BLaER1 treated with 17β-estradiol and CSF1 and Interleukin-3, amounts not matched to agents 10 nM and 100 nM (cell line): ENCODE data around the gene VTI1A.
"Not testable (repeated sequence)": the region's sequence is repeated elsewhere in the genome, so short reads cannot be mapped to it uniquely, and the experiment has no call there.

ENCODE experiments used
- H3K27ac ChIP-seq, 11 experiments: shearing (Covaris generic); formaldehyde crosslinking; 2 replicates each; pipeline ENCODE4 v1.8.1; 2022
- H3K27me3 ChIP-seq, 11 experiments: shearing (Covaris generic); formaldehyde crosslinking; 2 replicates each; pipeline ENCODE4 v1.8.1; 2022
- H3K36me3 ChIP-seq, 11 experiments: shearing (Covaris generic); formaldehyde crosslinking; 2 replicates each; pipeline ENCODE4 v1.8.1; 2022
- H3K4me1 ChIP-seq, 10 experiments: shearing (Covaris generic); formaldehyde crosslinking; 2 replicates each; pipeline ENCODE4 v1.8.1; 2022
- H3K4me2 ChIP-seq, 11 experiments: shearing (Covaris generic); formaldehyde crosslinking; 2 replicates each; pipeline ENCODE4 v1.8.1; 2022
- H3K4me3 ChIP-seq, 10 experiments: shearing (Covaris generic); formaldehyde crosslinking; 2 replicates each; pipeline ENCODE4 v1.8.1; 2022
- H3K9ac ChIP-seq, 11 experiments: shearing (Covaris generic); formaldehyde crosslinking; 2 replicates each; pipeline ENCODE4 v1.8.1; 2022
- H3K9me3 ChIP-seq, 11 experiments: shearing (Covaris generic); formaldehyde crosslinking; replicated peaks in 1 of 11; 2 replicates each; pipeline ENCODE4 v1.8.1; 2022
- H4K20me1 ChIP-seq, 11 experiments: shearing (Covaris generic); formaldehyde crosslinking; 2 replicates each; pipeline ENCODE4 v1.8.1; 2022
- Cebpa-rat ChIP-seq, 11 experiments: shearing (Covaris generic); IDR thresholded peaks; 2 replicates each; pipeline ENCODE4 v1.8.1; 2022

Gene VTI1A

DNA sequence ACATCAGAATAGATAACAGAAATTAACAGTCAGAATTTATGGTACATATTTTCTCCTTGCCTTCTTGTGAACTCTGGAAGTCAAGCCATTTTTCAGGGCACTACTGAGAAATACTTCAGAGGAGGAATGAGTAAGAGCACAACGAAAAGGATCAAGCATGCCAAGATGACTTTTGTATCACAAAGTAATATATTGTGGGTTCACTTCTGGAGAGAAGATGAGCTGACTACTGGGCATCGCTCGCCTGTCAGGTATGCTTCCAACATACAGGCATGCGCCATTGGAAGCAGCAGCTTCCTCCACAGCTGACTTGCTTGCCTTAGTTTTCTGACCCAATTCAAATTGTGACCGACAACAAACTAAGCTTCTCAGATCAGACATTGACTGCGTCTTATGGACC lies 137.3 kb downstream of the VTI1A start:
- Histone ChIP-seq H3K9ac (no peak overlapping the region), H3K9me3 (no peaks in the 10 kb centered on the region), H3K27me3 (no peaks in the 10 kb centered on the region), H4K20me1 (no peaks in the 10 kb centered on the region), H3K4me1 (peaks cover 0 to 15% (median 10%) of the 10 kb centered on the region in 10 experiments; a peak in 9 of 20 replicates), H3K4me3 (no peak overlapping the region), H3K27ac (no peak overlapping the region), H3K4me2 (no peak overlapping the region), H3K36me3 (peaks cover 0 to 52% (median 12%) of the 10 kb centered on the region in 11 experiments; a peak in 14 of 22 replicates)
- no peak for TF ChIP-seq Cebpa-rat (IDR thresholded peaks at IDR 0.05)

DNA sequence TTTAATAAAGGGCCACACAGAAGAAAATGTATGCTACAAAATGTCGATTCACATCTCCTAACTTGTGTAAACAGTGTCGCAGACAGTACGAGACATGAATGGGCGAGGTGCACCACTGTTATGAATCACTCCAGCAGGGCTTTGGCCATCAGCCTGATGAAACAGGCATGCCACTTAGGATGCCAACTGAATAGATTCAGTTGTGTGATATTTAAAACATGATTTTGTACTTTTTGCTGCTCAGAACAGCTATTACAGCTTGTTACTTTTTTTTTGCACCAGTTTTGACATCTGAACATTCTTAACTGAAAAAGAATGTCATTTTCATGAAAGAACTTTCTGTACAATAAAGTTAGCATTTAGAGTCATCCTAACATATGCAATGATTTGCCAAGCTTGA lies 138.1 kb downstream of the VTI1A start:
- Histone ChIP-seq H4K20me1 (no peaks in the 10 kb centered on the region), H3K4me1 (peaks cover 0 to 15% (median 10%) of the 10 kb centered on the region in 10 experiments; a peak in 9 of 20 replicates), H3K9me3 (no peaks in the 10 kb centered on the region), H3K27me3 (no peaks in the 10 kb centered on the region), H3K4me2 (peak overlapping the region in 3 of 11 experiments; percentile 2 to 34 (median 19); a peak in 1 of 22 replicates), H3K9ac (no peak overlapping the region), H3K27ac (no peak overlapping the region), H3K4me3 (no peak overlapping the region), H3K36me3 (peaks cover 0 to 47% (median 12%) of the 10 kb centered on the region in 11 experiments; a peak in 14 of 22 replicates)
- no peak for TF ChIP-seq Cebpa-rat (IDR thresholded peaks at IDR 0.05)

DNA sequence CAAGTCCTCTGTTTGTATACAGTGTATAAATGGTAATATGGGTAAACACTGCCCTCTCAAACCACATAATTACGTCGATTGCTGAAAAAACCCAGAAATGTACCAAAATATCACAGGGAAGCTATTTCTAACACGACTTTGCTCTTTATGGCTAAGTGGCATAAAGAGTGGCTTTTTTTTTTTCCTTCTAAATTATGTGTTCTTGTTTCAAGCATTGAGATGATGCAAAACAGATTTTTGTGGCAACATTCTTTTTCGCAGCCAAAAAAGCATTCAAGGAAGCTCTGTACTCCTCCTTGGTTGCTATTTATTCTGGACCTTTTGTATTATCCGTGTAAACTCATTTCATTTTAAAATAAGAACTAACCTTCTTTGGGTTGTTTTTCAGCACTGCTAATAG lies 138.9 kb downstream of the VTI1A start:
- H3K4me1 ChIP-seq, result peaks cover 0 to 15% (median 12%) of the 10 kb centered on the region in 10 experiments; a peak in 11 of 20 replicates
- no peak overlapping the region for H3K27ac ChIP-seq

DNA sequence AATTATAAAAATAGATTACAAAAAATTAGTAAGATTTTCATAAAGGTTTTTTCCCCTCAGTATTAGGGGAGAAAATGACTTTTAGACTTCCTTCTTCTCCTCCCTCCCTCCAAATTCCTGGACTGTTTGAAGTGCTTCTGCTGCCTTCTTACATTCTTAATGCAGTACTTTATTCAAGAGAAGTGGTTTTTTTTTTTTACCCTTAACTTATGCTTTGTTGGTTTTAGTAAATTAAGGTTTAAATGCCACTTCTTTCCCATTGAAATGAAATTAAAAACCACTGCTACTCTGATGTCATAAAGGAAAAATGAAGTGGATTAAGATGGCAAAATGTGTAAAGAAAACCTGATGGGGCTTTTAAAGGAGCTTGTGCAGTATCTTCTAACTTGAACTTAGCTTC lies 140.7 kb downstream of the VTI1A start:
- H3K9ac ChIP-seq, result no peak overlapping the region
- no peak overlapping the region for H3K27ac ChIP-seq
- no peaks in the 10 kb centered on the region for H3K9me3 ChIP-seq
- TF ChIP-seq Cebpa-rat (IDR thresholded peaks at IDR 0.05), result no peak
- peaks cover 0 to 46% (median 10%) of the 10 kb centered on the region in 11 experiments; a peak in 12 of 22 replicates for H3K36me3 ChIP-seq
- H3K27me3 ChIP-seq, result no peaks in the 10 kb centered on the region
- H3K4me2 ChIP-seq, result no peak overlapping the region
- no peak overlapping the region for H3K4me3 ChIP-seq
- H3K4me1 ChIP-seq, result peaks cover 0 to 15% (median 12%) of the 10 kb centered on the region in 10 experiments; a peak in 11 of 20 replicates
- H4K20me1 ChIP-seq, result no peaks in the 10 kb centered on the region

More for the DNA sequence above, 138.9 kb downstream of the VTI1A start:
- H3K27me3 ChIP-seq, result no peaks in the 10 kb centered on the region
- H3K36me3 ChIP-seq, result peaks cover 0 to 43% (median 12%) of the 10 kb centered on the region in 11 experiments; a peak in 14 of 22 replicates
- H3K9me3 ChIP-seq, result no peaks in the 10 kb centered on the region
- peak overlapping the region in 7 of 11 experiments; percentile 2 to 38 (median 19); a peak in 9 of 22 replicates for H3K4me2 ChIP-seq
- no peak for TF ChIP-seq Cebpa-rat (IDR thresholded peaks at IDR 0.05)
- no peak overlapping the region for H3K4me3 ChIP-seq
- H3K9ac ChIP-seq, result no peak overlapping the region
- no peaks in the 10 kb centered on the region for H4K20me1 ChIP-seq

DNA sequence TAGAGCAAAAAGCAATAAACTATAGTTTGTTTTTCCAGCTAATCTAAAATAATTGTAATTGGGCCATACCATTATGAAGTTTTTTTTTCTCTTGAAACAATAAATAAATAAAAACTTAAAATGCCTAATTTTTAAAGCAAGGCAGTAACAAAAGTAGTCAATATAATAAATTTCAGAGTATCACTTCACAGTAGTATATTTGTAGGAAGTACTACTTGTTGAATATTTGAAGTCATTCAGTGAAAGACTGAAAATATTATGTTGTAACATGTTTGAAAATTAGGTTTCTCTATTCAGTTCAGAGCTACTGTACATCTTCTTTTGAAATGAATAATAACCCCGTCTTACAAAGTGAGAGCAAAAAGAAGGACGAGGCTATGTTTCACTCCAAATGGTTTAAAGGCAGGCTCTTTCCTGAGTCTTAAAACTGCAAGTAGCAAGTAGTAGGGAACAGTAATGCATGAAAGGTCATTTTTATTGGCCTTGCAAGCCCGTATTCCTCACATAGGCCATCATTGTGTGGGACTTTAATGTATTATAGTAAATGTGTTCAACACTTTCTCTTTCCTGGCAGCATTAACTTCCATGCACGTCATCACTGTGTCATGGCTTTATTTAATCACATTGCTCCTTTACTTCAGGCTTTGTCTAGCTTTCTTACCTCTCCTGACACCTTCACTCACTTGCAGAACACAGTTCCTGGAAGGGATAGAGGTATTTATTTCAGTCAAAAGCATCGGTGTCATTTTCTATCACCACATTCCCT lies 141.4 kb downstream of the VTI1A start:
- Histone ChIP-seq H3K4me2 (no peak overlapping the region), H3K9me3 (peaks cover 0 to 2% (median 0%) of the 10 kb centered on the region in 11 experiments; a peak in 1 of 22 replicates), H3K9ac (no peak overlapping the region), H3K4me1 (peaks cover 0 to 15% (median 12%) of the 10 kb centered on the region in 10 experiments; a peak in 11 of 20 replicates), H3K27me3 (no peaks in the 10 kb centered on the region), H3K36me3 (peaks cover 0 to 46% (median 9%) of the 10 kb centered on the region in 11 experiments; a peak in 12 of 22 replicates), H3K27ac (no peak overlapping the region), H3K4me3 (no peak overlapping the region), H4K20me1 (no peaks in the 10 kb centered on the region)
- TF ChIP-seq Cebpa-rat (IDR thresholded peaks at IDR 0.05), result no peak

DNA sequence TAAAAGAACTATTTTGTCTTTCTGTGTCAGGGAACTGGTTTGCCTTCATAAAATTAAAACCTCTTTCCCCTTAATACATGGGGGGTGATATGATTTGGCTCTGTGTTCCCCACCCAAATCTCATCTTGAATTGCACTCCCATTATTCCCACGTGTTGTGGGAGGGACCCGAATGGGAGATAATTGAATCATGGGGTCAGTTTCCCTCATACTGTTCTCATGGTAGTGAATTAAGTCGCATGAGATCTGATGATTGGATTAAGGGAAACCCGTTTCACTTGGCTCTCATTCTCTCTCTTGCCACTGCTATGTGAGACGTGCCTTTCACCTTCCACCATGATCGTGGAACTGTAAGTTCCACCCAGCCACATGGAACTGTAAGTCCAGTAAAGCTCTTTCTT lies 142.1 kb downstream of the VTI1A start:
- Histone ChIP-seq H3K36me3 (peaks cover 0 to 41% (median 12%) of the 10 kb centered on the region in 11 experiments; a peak in 12 of 22 replicates), H3K27ac (no peak overlapping the region), H3K4me2 (no peak overlapping the region), H3K4me3 (no peak overlapping the region), H3K4me1 (peaks cover 0 to 15% (median 12%) of the 10 kb centered on the region in 10 experiments; a peak in 11 of 20 replicates), H3K9me3 (peaks cover 0 to 9% (median 0%) of the 10 kb centered on the region in 11 experiments; a peak in 1 of 22 replicates), H3K27me3 (no peaks in the 10 kb centered on the region), H3K9ac (no peak overlapping the region), H4K20me1 (no peaks in the 10 kb centered on the region)
- no peak for TF ChIP-seq Cebpa-rat (IDR thresholded peaks at IDR 0.05)

DNA sequence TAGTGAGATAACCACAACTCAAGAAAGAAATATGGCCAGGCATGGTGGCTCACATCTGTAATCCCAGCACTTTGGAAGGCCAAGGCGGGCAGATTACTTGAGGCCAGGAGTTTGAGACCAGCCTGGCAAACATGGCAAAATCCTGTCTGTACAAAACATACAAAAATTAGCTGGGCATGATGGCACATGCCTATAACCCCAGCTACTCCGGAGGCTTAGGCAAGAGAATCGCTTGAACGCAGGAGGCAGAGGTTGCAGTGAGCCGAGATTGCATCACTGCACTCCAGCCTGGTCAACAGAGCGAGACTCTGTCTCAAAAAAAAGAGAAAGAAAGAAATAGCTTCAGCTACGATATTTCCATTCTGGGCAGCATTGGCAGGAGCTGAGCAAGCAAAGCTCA lies 143.8 kb downstream of the VTI1A start:
- H4K20me1 ChIP-seq, H3K9ac ChIP-seq, H3K9me3 ChIP-seq, H3K27ac ChIP-seq, H3K27me3 ChIP-seq, H3K4me1 ChIP-seq, H3K4me3 ChIP-seq, H3K4me2 ChIP-seq: not testable (repeated sequence)
- TF ChIP-seq Cebpa-rat (IDR thresholded peaks at IDR 0.05), result 0 out of 22 replicates have a peak, but pooled peaks of 1 of the 11 experiments have one; percentile 24
- H3K36me3 ChIP-seq, result peaks cover 0 to 33% (median 7%) of the 10 kb centered on the region in 11 experiments; a peak in 7 of 22 replicates

DNA sequence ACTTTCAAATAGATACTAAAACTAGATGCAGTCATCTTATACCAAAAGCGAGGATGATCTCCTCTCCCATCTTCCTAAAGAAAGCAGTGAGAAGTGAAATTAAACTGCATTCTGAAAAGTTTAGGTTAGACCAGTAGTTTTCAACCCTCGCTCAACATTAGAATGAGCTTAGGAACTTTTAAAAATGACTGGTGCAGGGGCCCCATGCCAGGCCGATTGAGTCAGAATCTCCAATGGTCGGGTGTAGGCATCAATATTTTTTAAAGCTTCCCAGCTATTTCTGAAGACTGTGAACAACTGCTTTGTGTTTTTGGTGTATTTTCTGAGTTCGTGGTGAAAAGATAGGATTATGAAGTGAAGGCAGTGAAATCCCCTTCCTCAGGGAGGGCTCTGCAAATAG lies 146.0 kb downstream of the VTI1A start:
- Histone ChIP-seq H3K4me1 (peaks cover 0 to 4% (median 0%) of the 10 kb centered on the region in 10 experiments; a peak in 3 of 20 replicates), H3K4me2 (no peak overlapping the region), H3K27me3 (no peaks in the 10 kb centered on the region), H3K4me3 (no peak overlapping the region), H3K9me3 (peaks cover 0 to 21% (median 10%) of the 10 kb centered on the region in 11 experiments; a peak in 12 of 22 replicates), H3K36me3 (peaks cover 0 to 39% (median 7%) of the 10 kb centered on the region in 11 experiments; a peak in 7 of 22 replicates), H3K9ac (no peak overlapping the region), H3K27ac (no peak overlapping the region), H4K20me1 (no peaks in the 10 kb centered on the region)
- no peak for TF ChIP-seq Cebpa-rat (IDR thresholded peaks at IDR 0.05)
